ENCODE results near the gene PLPP1.

DNA sequence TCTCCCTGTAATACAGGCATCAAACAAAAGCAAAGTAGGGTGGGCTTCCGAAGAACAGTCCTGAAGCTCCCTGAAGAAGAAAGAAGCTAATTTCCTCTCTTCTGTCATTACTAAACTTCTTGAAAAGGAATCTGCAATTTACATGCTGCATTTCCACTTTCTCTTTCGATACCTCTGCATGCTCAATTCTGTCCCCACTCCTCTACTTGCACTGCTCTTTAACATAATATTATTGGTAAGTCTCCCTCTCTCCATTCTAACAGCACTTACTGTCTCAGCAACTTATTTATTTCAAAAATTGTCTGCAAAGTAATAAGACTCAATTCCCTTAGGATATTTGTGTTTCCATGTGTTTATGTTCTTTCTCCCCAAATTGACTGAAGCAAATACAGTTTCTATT is 3.9 kb upstream of the PLPP1 start:
- TF ChIP-seq CTCF (conservative IDR thresholded peaks at IDR 0.05; ENCODE audit: low read depth in 2 of 2) (no peak), POLR2AphosphoS5 (IDR thresholded peaks at IDR 0.05; ENCODE audit: low read depth) (no peak), CREB1 (CRISPR knock-in tag; IDR thresholded peaks at IDR 0.05; ENCODE audit: low read depth) (no peak), EZH2 (IDR thresholded peaks at IDR 0.05; ENCODE audit: low read depth, unreplicated experiment) (no peak), EZH2phosphoT487 (IDR thresholded peaks at IDR 0.05; ENCODE audit: unreplicated experiment) (no peak), ZNF331 (CRISPR knock-in tag; IDR thresholded peaks at IDR 0.05; ENCODE audit: low read depth) (no peak), STAT1 (IDR thresholded peaks at IDR 0.05; ENCODE audit: unreplicated experiment) (no peak), ZNF462 (CRISPR knock-in tag; IDR thresholded peaks at IDR 0.05) (no peak), ZNF114 (CRISPR knock-in tag; IDR thresholded peaks at IDR 0.05) (no peak), JUNB (IDR thresholded peaks at IDR 0.05; ENCODE audit: unreplicated experiment) (no peak), NANOG (IDR thresholded peaks at IDR 0.05; ENCODE audit: borderline replicate concordance) (no peak)
- TF ChIP-seq, protein P1, sequence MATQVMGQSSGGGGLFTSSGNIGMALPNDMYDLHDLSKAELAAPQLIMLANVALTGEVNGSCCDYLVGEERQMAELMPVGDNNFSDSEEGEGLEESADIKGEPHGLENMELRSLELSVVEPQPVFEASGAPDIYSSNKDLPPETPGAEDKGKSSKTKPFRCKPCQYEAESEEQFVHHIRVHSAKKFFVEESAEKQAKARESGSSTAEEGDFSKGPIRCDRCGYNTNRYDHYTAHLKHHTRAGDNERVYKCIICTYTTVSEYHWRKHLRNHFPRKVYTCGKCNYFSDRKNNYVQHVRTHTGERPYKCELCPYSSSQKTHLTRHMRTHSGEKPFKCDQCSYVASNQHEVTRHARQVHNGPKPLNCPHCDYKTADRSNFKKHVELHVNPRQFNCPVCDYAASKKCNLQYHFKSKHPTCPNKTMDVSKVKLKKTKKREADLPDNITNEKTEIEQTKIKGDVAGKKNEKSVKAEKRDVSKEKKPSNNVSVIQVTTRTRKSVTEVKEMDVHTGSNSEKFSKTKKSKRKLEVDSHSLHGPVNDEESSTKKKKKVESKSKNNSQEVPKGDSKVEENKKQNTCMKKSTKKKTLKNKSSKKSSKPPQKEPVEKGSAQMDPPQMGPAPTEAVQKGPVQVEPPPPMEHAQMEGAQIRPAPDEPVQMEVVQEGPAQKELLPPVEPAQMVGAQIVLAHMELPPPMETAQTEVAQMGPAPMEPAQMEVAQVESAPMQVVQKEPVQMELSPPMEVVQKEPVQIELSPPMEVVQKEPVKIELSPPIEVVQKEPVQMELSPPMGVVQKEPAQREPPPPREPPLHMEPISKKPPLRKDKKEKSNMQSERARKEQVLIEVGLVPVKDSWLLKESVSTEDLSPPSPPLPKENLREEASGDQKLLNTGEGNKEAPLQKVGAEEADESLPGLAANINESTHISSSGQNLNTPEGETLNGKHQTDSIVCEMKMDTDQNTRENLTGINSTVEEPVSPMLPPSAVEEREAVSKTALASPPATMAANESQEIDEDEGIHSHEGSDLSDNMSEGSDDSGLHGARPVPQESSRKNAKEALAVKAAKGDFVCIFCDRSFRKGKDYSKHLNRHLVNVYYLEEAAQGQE (IDR thresholded peaks at IDR 0.05; ENCODE audit: unreplicated experiment), result no peak
- TF ChIP-seq, protein P2, sequence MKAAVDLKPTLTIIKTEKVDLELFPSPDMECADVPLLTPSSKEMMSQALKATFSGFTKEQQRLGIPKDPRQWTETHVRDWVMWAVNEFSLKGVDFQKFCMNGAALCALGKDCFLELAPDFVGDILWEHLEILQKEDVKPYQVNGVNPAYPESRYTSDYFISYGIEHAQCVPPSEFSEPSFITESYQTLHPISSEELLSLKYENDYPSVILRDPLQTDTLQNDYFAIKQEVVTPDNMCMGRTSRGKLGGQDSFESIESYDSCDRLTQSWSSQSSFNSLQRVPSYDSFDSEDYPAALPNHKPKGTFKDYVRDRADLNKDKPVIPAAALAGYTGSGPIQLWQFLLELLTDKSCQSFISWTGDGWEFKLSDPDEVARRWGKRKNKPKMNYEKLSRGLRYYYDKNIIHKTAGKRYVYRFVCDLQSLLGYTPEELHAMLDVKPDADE (IDR thresholded peaks at IDR 0.05), result no peak
